ENCODE results near the gene INSR.
A peak's percentile ranks its signal among the peaks of the same experiment; 100 is the strongest.

Gene INSR

DNA sequence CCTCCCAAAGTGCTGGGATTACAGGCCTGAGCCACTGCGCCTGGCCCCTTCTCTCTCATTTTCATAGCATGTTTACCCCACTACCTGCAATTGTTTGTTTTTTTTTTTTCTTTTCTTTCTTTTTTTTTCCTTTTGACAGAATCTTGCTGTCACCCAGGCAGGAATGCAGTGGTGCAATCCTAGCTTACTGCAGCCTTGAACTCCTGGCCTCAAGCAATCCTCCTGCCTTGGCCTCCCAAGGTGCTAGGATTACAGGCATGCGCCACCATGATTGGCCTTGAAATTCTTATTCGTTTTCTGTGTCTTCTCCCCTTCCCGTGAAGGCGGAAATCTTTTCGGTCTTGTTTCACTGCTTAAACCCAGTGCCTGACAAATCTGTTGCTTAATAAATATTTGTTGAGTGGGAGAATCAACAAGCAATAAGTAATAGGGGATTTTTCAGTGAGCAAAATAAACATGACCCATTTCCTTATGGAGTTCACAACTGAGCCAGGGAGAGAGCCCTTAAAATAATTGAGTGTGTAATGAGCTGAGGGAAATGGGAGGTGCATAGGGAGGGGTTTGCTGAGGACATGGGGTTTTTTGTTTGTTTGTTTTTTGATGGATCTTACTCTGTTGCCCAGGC, 1.8 kb upstream of the INSR start:
- DNase-seq (ENCODE audit: low read depth in 2 of 2): no peak

DNA sequence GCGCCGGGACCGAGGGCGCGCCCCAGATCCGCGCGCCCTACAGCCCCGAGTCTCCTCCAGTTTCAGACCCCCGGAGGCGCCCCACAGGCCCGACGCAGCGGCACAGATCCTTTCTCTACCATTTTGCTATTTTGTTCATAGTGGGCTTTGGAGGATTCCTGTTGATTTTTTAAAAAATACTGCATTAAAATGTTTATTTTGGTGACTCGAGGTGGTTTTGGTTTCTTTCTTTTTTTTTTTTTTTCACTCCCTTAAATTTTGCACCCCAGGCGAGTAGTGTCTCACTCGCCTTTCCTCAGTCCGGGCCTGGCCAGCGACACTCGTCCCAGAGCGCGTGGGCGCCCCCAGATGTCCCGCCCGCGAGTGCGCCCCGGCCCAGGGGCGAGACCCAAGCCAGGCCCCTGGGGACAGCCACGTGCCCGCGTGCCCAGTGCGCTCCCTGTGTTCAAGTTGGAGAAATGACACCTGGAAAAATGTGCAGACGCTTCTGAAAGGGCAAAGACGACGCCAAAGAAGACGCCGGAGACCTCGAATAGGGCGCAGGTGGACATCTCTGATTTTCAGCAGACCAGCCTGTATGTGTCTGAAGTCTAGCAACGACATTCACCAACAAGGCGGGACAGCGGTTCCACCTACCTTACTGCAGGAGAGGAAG, 471 bp upstream of the INSR start:
- DNase-seq (ENCODE audit: low read depth in 2 of 2): peak in 1 of 2 donors; percentile 20

DNA sequence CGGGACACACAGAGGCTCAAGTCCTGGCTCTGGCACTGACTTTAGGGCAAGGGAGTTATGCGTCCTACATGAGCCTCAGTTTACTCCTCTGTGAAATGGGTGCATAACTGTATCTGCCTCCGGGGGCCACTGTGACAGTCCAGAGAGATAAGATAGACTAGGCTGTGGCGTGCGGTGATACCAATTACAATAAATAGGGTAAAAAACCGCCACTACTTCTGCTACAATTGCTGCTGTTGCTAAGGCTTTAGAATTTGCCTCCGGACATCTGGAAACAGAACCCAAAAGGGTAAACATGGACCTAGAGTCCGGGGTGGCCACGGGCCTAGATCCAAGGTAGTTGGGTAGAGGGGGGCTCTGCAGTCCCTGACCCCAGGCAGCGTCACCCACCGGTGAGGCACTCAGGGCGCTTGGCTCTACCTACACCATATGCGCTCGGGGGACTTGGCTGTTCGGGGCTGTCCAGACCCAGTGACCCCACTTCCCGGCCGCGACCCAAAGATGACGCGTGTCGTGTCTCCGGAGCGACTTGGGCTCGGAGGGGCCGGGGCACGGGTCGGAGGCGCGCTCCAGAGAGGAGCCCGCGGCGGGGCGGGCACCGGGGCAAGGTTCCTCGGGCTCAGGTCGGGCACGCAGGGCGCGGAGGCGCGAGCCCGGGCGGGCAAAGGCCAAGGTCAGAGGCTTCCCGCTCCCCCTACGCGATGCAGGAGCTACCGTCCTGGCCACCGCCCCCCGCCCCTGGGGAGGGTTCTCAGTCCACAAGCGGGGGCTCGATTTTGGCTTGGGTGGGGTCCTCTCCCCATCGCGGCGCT, 1.1 kb downstream of the INSR start:
- DNase-seq (ENCODE audit: low read depth in 2 of 2): no peak

DNA sequence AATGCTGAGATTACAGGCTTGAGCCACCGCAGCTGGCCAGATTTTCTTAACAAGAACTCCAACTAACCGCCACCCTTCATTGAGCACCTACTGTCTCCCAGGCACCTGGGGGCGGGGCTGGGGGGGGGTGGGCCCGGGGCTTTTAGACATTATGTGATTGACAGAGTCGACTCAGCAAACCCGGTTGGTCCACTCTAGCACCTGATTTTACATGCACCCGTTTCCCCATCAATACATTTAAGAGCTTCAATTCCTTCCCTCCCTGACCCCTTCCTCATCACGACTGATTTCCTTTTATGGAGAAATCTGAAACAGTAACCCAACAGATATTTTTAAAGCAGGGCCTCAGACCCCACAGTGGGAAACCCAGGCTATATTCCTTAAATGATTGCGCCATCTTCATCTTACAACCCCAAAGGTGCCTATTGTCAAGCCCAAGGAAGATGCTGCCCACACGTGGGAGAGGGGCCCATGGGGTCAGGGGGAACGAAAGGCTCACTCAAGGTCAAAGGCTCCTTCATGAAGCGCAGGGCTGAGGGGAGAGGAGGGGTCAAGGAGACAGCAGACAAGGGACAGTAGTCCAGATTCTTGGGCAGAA, 1.8 kb downstream of the INSR start:
- no peak for DNase-seq (ENCODE audit: low read depth in 2 of 2)

DNA sequence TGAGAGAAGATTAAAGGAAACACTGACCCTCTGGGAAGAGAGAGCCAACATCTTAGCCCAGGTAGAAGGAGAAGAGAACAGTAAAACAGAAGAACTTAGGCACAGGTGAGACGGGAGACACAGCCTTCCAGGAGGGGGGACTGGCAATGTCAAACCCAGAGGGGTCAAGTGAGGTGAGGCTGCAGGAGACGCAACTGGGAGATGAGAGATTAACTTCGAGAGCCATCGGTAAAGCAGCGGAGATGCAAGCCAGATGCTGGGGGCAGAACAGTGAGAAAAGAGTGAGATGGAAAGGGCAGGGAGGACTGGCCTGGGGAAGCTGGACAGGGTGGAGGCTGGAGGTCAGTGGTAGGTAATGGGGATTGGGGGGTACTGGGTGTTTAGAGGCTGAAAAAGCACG, 5.2 kb downstream of the INSR start:
- DNase-seq (ENCODE audit: low read depth in 2 of 2): no peak

DNA sequence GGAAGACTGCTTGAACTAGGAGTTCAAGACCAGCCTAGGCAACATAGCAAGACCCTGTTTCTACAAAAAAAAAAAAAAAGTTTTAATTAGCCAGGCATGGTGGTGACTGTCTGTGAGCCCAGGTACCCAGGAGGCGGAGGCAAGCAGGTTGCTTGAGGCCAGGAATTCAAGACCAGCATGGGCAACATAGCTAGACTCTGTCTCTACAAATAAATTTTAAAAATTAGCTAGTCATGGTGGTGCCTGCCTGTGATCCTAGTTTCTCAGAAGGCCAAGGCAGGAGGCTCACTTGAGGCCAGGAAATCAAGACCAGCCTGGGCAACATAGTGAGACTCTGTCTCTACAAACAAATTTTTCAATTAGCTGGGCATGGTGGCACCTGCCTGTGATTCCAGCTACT, 6.1 kb downstream of the INSR start:
- no peak for DNase-seq (ENCODE audit: low read depth in 2 of 2)

DNA sequence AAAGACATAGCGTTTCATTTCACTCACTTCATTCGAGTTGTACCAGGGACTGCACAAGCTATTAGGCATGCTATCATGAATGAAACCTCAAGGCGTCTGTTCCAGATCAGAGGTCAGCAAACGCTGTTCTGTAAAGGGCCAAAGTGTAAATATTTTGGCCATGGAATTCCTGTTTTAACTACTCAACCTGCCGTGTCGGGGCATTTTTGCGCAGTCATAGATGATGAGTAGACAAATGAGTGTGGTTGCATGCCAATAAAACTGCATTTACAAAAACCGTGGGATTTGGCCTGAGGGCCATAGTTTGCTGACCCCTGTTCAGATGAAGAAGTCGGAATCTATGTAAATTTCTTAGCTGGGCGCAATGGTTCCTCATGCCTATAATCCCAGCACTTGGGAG, 6.5 kb downstream of the INSR start:
- DNase-seq (ENCODE audit: low read depth in 2 of 2): no peak

DNA sequence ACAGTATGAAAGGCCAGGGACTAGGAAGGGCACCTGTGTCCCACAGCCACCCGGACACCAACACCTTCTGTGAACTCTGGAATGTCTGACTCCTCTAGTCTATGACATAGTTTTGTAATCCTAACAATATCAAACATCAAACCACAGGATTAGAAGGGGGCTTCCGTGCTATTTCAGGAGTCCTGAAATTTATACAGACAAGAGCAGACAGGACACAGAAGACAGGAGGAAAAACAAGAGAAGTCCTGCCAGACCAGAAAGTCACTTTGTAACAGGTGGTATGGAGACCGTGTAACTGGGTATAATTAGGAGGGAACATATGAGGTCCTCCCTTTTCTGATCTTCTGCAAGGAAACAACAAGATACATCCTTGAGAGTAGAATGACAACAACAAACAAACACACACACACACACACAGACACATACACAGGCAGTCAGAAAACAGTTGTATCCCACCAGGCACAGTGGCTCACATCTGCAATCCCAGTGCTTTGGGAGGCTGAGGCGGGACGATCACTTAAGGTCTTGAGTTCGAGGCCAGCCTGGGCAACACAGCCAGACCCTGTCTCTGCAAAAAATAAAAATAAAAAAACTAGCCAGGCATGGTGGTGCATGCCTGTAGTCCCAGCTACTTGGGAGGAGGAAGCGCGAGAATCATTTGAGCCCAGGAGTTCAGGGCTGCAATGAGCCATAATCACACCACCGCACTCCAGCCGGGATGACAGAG, 13.1 kb downstream of the INSR start:
- no peak for DNase-seq (ENCODE audit: low read depth in 2 of 2)

- no peak for DNase-seq (ENCODE audit: low read depth in 2 of 2)
These were observed 21.2 kb downstream of the INSR start for GRCh38 chr19:7272856-7273578.

- DNase-seq (ENCODE audit: low read depth in 2 of 2): no peak
These were observed 25.5 kb downstream of the INSR start for GRCh38 chr19:7268705-7269098.

GRCh38 chr19:7267792-7268704, 26.2 kb downstream of the INSR start:
- no peak for DNase-seq (ENCODE audit: low read depth in 2 of 2)

DNA sequence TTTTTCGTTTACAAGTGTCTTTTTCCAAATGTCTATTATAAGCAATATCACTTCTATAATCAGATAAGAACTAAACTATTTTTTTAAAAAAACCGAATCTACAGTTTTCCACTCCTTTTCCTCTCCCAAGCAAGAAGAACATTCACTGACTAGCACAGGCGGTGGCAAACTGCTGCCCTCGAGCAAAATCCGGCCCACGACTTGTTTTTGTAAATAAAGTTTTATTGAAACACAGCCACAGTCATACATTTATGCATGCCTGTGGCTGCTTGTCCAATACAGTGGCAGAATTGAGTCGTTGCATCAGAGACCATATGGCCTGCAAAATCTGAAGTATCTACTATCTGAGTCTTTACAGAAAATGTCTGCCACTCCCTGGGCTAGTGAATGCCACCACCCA, 27.4 kb downstream of the INSR start:
- no peak for DNase-seq (ENCODE audit: low read depth in 2 of 2)

DNA sequence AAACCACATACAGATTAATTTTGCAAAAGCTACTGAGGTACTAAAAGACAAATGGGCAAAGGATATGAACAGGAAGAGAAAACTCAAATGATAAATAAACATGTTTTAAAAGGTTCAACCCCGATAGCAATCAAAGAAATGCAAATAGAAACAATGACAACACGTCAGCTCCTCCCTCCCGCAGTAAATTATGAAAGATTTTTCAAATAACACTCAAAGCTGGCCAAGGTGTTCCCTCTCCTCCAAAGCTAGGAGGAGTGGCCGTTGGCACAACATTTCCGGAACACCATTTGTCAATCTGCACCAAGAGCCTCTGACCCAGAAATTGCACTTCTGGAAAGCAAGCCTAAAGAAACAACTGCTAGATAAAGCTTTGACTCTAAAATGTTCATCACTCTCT, 28.3 kb downstream of the INSR start:
- no peak for DNase-seq (ENCODE audit: low read depth in 2 of 2)

DNA sequence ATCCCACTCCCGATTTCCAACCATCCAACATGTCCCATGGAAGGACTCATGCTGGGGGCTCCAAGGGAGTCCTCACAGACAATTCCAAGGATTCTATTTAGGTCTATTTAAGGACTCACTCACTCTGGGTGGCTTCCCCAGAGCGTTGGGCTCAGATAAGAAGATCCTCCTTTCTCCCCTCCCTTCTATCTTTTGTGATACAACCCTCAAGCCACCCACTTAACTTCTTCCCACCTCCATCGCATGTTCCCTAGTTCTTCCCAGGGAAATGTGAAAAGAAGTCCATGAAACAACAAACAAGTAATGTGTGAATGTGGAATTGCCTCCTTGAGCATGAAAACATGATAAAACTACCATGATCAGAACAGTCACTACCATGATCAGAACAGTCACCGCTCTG, 29.4 kb downstream of the INSR start:
- DNase-seq (ENCODE audit: low read depth in 2 of 2): no peak

GRCh38 chr19:7263521-7263920, 30.7 kb downstream of the INSR start:
- DNase-seq (ENCODE audit: low read depth in 2 of 2): no peak

GRCh38 chr19:7263066-7263465, 31.1 kb downstream of the INSR start:
- no peak for DNase-seq (ENCODE audit: low read depth in 2 of 2)

DNA sequence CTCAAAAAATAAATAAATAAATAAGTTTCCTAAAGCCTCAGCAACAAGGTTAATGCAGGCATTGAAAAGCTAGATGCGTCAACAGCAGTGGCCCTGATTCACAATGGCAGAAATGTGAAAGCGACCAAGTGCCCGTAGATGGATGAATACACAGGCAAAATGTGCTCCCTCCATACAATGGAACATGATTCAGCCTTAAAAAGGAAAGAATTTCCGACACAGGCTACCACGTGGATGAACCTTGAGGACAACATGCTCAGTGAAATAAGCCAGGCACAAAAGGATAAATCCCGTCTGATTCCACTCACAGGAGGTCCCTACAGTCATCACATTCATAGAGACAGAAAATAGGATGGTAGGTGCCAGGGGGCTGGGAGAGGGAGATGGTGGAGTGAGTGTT, 31.7 kb downstream of the INSR start:
- no peak for DNase-seq (ENCODE audit: low read depth in 2 of 2)

GRCh38 chr19:7260161-7260560, 34.1 kb downstream of the INSR start:
- no peak for DNase-seq (ENCODE audit: low read depth in 2 of 2)

DNA sequence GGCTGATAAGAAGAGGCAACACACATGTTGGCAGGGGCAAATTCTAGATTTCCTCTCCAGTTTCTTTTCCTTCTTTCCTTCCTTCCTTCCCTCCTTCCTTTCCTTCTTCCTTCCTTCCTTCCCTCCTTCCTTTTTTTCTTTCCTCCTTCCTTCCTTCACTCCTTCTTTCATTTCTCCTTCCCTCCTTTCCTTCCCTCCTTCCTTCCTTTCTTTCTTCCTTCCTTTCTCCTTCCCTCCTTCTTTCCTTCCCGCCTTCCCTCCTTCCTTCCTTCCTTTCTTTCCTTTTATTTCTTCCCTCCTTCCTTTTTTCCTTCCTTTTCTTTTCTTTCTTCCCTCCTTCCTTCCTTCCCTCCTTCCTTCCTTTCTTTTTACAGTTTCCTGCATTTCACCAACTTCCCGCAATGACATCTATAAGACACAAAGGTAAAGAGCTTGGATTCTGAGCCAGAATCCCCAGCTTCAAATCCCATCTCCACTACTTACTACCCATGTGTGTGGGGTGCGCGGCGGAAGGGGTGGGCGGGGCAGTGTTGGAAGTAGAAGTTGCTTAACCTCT, 35.3 kb downstream of the INSR start:
- no peak for DNase-seq (ENCODE audit: low read depth in 2 of 2)

All from activated CD4-positive, alpha-beta T cell treated with anti-CD3 and anti-CD28 coated beads for 24 hours (primary cell).